Parathyroid adenoma (tissue), 2 donors: Measurements from ENCODE around the gene SMIM7.

Experiments used
- H2AFZ ChIP-seq: fragments of 300-600 bp; sonication (generic); one replicate; pipeline ENCODE4 v1.7.0; 2017; ENCODE audit warnings: antibody characterized with exemption, mild to moderate bottlenecking
- H3K27ac ChIP-seq: fragments of 300-600 bp; sonication (generic); one replicate; pipeline ENCODE4 v1.7.0; 2017
- H3K27me3 ChIP-seq: fragments of 300-600 bp; sonication (generic); one replicate; pipeline ENCODE4 v1.7.0; 2017; ENCODE audit warnings: low read length; ENCODE audit not compliant: control insufficient read depth, insufficient read depth
- H3K36me3 ChIP-seq: fragments of 300-600 bp; sonication (generic); one replicate; pipeline ENCODE4 v1.7.0; 2017; ENCODE audit warnings: low read length; ENCODE audit not compliant: control insufficient read depth, insufficient read depth
- H3K4me1 ChIP-seq: fragments of 300-600 bp; sonication (generic); one replicate; pipeline ENCODE4 v1.7.0; 2017; ENCODE audit warnings: control low read depth
- H3K4me2 ChIP-seq: fragments of 300-600 bp; sonication (generic); one replicate; pipeline ENCODE4 v1.7.0; 2017; ENCODE audit warnings: low read length
- H3K4me3 ChIP-seq: fragments of 300-600 bp; sonication (generic); one replicate; pipeline ENCODE4 v1.7.0; 2017; ENCODE audit warnings: low read depth, low read length
- H3K79me2 ChIP-seq: fragments of 300-600 bp; sonication (generic); one replicate; pipeline ENCODE4 v1.7.0; 2017; ENCODE audit warnings: control low read depth
- H3K9ac ChIP-seq: fragments of 300-600 bp; sonication (generic); one replicate; pipeline ENCODE4 v1.7.0; 2017; ENCODE audit warnings: mild to moderate bottlenecking
- H3K9me3 ChIP-seq: fragments of 300-600 bp; sonication (generic); one replicate; pipeline ENCODE4 v1.7.0; 2017; ENCODE audit warnings: low read length; ENCODE audit not compliant: control insufficient read depth
- TF ChIP-seq, protein P1 (sequence below): fragments of 300-600 bp; sonication (generic); IDR thresholded peaks from one replicate; pipeline ENCODE4 v1.7.0; 2017; ENCODE audit warnings: antibody characterized with exemption, mild to moderate bottlenecking
- donor health status: primary hyperparathyroidism.

Gene SMIM7

DNA sequence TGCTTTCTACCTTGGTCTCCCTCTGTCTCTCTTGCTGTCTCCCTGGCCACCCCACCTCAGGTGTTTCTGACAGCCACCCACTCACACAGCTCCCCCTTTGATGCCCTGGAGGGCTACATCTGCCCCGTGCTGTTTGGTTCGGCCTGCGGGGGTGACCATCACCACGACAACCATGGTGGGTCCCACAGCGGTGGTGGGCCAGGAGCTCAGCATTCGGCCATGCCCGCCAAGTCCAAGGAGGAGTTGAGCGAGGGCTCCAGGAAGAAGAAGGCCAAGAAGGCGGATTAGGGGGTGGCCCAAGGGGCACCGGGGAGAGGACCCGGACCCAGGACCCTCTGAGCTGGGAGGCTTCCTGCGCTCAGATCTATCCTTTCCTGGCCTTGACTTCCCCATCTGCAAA is 28.1 kb upstream of the SMIM7 start:
- no peak overlapping the region for H3K9ac ChIP-seq
- no peaks in the 10 kb centered on the region for H3K79me2 ChIP-seq
- no peaks in the 10 kb centered on the region for H3K4me1 ChIP-seq
- no peak overlapping the region for H3K27ac ChIP-seq
- H3K4me3 ChIP-seq: no peak overlapping the region
- H3K36me3 ChIP-seq: no peaks in the 10 kb centered on the region
- TF ChIP-seq, protein P1, sequence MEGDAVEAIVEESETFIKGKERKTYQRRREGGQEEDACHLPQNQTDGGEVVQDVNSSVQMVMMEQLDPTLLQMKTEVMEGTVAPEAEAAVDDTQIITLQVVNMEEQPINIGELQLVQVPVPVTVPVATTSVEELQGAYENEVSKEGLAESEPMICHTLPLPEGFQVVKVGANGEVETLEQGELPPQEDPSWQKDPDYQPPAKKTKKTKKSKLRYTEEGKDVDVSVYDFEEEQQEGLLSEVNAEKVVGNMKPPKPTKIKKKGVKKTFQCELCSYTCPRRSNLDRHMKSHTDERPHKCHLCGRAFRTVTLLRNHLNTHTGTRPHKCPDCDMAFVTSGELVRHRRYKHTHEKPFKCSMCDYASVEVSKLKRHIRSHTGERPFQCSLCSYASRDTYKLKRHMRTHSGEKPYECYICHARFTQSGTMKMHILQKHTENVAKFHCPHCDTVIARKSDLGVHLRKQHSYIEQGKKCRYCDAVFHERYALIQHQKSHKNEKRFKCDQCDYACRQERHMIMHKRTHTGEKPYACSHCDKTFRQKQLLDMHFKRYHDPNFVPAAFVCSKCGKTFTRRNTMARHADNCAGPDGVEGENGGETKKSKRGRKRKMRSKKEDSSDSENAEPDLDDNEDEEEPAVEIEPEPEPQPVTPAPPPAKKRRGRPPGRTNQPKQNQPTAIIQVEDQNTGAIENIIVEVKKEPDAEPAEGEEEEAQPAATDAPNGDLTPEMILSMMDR: no peak
- H3K27me3 ChIP-seq: no peaks in the 10 kb centered on the region
- no peak overlapping the region for H3K4me2 ChIP-seq
- no peaks in the 10 kb centered on the region for H3K9me3 ChIP-seq
- no peak overlapping the region for H2AFZ ChIP-seq

DNA sequence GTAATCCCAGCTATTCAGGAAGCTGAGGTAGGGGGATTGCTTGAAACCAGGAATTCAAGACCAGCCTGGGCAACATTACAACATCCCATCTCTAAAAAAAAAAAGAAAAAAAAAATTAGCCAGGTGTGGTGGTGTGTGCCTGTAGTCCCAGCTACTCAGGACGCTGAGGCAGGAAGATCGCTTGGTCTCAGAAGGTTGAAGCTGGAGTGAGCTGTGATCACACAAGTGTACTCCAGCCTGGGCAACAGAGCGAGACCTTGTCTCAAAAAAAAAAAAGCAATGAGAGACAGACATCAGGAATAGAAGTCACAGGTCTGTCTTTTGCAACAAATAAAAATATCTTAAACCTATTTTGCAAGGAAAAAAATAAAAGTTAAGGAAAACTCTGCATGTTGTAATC is 24.3 kb upstream of the SMIM7 start:
- H3K9ac ChIP-seq: no peak overlapping the region
- no peaks in the 10 kb centered on the region for H3K4me1 ChIP-seq
- H3K27ac ChIP-seq: no peak overlapping the region
- H3K4me3 ChIP-seq: no peak overlapping the region
- H3K79me2 ChIP-seq: no peaks in the 10 kb centered on the region
- no peak overlapping the region for H2AFZ ChIP-seq
- H3K4me2 ChIP-seq: no peak overlapping the region
- no peaks in the 10 kb centered on the region for H3K9me3 ChIP-seq
- no peaks in the 10 kb centered on the region for H3K27me3 ChIP-seq
- H3K36me3 ChIP-seq: no peaks in the 10 kb centered on the region
- TF ChIP-seq, protein P1: no peak

DNA sequence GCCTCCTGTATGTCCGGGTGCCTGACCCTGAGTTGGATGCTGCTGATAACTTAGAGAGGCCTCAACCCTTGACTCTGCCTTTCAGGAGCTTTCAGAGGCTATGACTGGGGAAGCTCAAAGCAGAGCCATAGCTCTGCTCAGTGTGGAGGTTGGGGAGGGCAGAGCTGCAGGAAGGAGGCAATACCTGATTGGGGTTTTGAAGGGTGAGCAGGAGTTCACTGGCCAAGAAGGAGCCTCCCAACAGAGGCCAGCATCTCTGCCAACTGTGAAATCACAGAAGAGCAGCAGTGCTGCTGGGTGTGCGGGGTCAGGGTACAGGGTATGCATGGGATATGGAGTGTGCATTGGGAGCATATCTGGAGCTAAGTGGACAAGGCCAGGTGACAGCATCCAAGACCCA is 22.6 kb upstream of the SMIM7 start:
- no peaks in the 10 kb centered on the region for H3K9me3 ChIP-seq
- H3K79me2 ChIP-seq: no peaks in the 10 kb centered on the region
- no peaks in the 10 kb centered on the region for H3K36me3 ChIP-seq
- H2AFZ ChIP-seq: no peak overlapping the region
- no peak overlapping the region for H3K27ac ChIP-seq
- H3K9ac ChIP-seq: no peak overlapping the region
- H3K27me3 ChIP-seq: no peaks in the 10 kb centered on the region
- TF ChIP-seq, protein P1: no peak
- H3K4me1 ChIP-seq: no peaks in the 10 kb centered on the region
- no peak overlapping the region for H3K4me3 ChIP-seq
- no peak overlapping the region for H3K4me2 ChIP-seq

DNA sequence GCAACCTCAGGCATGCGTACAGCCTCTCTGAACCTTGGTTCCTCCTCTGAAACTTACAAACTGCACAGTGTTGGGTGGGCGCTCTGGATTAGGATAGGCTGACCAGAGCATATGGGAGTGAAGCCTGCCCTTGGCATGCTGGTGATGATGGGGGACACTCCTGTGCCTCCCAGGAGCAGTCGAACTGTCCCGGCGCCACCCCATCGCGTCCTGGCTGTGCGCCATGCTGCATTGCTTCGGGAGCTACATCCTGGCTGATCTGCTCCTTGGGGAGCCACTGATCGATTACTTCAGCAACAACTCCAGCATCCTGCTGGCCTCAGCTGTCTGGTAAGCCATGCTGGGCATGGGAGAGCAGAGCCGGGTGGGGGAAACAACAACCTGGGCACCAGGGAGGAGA is 19.9 kb upstream of the SMIM7 start:
- H3K9ac ChIP-seq: no peak overlapping the region
- no peaks in the 10 kb centered on the region for H3K36me3 ChIP-seq
- H3K9me3 ChIP-seq: no peaks in the 10 kb centered on the region
- no peak overlapping the region for H3K27ac ChIP-seq
- H3K4me3 ChIP-seq: no peak overlapping the region
- no peaks in the 10 kb centered on the region for H3K79me2 ChIP-seq
- H3K4me1 ChIP-seq: no peaks in the 10 kb centered on the region
- H2AFZ ChIP-seq: no peak overlapping the region
- TF ChIP-seq, protein P1: no peak
- H3K4me2 ChIP-seq: no peak overlapping the region
- H3K27me3 ChIP-seq: no peaks in the 10 kb centered on the region

DNA sequence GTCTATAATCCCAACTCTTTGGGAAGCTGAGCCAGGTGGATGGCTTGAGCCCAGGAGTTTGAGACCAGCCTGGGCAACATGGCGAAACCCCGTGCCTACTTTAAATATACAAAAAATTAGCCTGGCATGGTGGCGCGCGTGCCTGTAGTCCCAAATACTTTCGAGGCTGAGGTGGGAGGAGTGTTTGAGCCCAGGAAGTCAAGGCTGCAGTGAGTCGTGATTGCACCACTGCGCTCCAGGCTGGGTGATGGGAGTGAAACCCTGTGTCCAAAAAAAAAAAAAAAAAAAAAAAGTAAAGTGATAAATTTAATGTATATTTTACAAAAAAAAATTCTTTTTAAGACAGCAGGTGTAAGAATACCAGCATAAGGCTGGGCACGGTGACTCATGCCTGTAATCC is 18.6 kb upstream of the SMIM7 start:
- no peak overlapping the region for H3K4me2 ChIP-seq
- no peak overlapping the region for H3K9ac ChIP-seq
- H3K79me2 ChIP-seq: no peaks in the 10 kb centered on the region
- no peak overlapping the region for H2AFZ ChIP-seq
- H3K27me3 ChIP-seq: no peaks in the 10 kb centered on the region
- H3K4me3 ChIP-seq: no peak overlapping the region
- TF ChIP-seq, protein P1: no peak
- H3K27ac ChIP-seq: no peak overlapping the region
- H3K36me3 ChIP-seq: no peaks in the 10 kb centered on the region
- H3K9me3 ChIP-seq: no peaks in the 10 kb centered on the region
- H3K4me1 ChIP-seq: no peaks in the 10 kb centered on the region
